ENCODE data around the gene GPR89B.

DNA sequence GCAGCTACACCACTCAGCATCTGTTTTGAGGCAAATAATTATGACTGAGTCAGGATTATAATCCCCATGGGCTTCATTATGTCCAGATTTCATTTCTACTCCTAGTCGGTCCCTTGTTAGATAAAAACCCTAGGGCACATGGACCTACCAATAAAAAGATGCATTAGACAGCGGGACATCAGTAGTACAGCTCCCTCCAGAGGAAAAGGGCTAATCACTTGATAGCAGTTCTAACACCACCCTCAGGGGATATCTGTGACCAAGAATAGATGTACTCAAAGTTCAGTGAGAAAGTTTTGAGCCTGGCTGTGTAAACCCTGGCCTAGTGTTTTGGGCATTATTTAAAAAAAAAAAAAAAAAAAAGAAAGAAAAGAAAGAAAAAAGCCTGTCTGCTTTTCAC lies 15.7 kb upstream of the GPR89B start:
- TF ChIP-seq RFX5 (IDR thresholded peaks at IDR 0.05; ENCODE audit: borderline replicate concordance, low read depth, low read length) = no peak
- no peak for TF ChIP-seq GABPA (IDR thresholded peaks at IDR 0.05; ENCODE audit: borderline replicate concordance, insufficient read depth, low read length)
- TF ChIP-seq, protein P1, sequence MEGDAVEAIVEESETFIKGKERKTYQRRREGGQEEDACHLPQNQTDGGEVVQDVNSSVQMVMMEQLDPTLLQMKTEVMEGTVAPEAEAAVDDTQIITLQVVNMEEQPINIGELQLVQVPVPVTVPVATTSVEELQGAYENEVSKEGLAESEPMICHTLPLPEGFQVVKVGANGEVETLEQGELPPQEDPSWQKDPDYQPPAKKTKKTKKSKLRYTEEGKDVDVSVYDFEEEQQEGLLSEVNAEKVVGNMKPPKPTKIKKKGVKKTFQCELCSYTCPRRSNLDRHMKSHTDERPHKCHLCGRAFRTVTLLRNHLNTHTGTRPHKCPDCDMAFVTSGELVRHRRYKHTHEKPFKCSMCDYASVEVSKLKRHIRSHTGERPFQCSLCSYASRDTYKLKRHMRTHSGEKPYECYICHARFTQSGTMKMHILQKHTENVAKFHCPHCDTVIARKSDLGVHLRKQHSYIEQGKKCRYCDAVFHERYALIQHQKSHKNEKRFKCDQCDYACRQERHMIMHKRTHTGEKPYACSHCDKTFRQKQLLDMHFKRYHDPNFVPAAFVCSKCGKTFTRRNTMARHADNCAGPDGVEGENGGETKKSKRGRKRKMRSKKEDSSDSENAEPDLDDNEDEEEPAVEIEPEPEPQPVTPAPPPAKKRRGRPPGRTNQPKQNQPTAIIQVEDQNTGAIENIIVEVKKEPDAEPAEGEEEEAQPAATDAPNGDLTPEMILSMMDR (IDR thresholded peaks at IDR 0.05; ENCODE audit: control extremely low read depth in 1 of 3, insufficient read depth in 1 of 3, low read depth in 1 of 3, low read length in 3 of 3) = peak in 1 of 3 experiments; percentile 3; a peak in 1 of 4 replicates
- no peak for TF ChIP-seq SIN3A (conservative IDR thresholded peaks at IDR 0.05 in 1 of 2, IDR thresholded peaks at IDR 0.05 in 1 of 2; ENCODE audit: low read depth in 1 of 2, low read length in 2 of 2)
